Caco-2 (cell line): ENCODE data around the gene FOXS1. TPM values are rescaled to one million over a fixed set of nuclear protein-coding genes. Genes with fewer than 3 reads are reported as not detected.
A peak's percentile ranks its signal among the peaks of the same experiment; 100 is the strongest.

ENCODE experiments used
- BruUV-seq: library from RNA; stranded (reverse); fragments of 400-500 nt; replicated peaks from 2 replicates; lab custom pipeline; 2021; lab: Mats Ljungman, UMichigan
- CTCF ChIA-PET: fragments of 300-600 bp; sonication (Branson Sonifier 250); formaldehyde crosslinking; loops from one replicate; lab custom pipeline; 2022; ENCODE audit warnings: antibody characterized with exemption; lab: Charles Lee
- POLR2A ChIA-PET: fragments of 300-600 bp; sonication (Branson Sonifier 250); formaldehyde crosslinking; loops from one replicate; lab custom pipeline; 2022; ENCODE audit warnings: antibody characterized with exemption; lab: Charles Lee
- DNase-seq, 2 experiments: peaks; one replicate each; pipeline versions ENCODE4 v3.0.0 to v3.0.0-alpha.2; 2020 to 2022
- H3K27me3 ChIP-seq: replicated peaks from 2 replicates; pipeline ENCODE4 v1.6.0; 2011; ENCODE audit warnings: low read length; ENCODE audit not compliant: control insufficient read depth, insufficient read depth
- H3K36me3 ChIP-seq: 2 replicates; pipeline ENCODE4 v1.5.1; 2011; ENCODE audit warnings: low read length; ENCODE audit not compliant: control insufficient read depth, insufficient read depth
- H3K4me1 ChIP-seq: fragments of 250-450 bp; sonication (Bioruptor Pico); 2 replicates; pipeline ENCODE4 v1.5.1; 2020; ENCODE audit warnings: mild to moderate bottlenecking
- H3K4me3 ChIP-seq: 2 replicates; pipeline ENCODE4 v1.5.1; 2011; ENCODE audit warnings: low read depth, mild to moderate bottlenecking, control low read depth, low read length
- H3K9me3 ChIP-seq: fragments of 250-450 bp; sonication (Bioruptor Pico); 2 replicates; pipeline ENCODE4 v1.5.1; 2020; ENCODE audit warnings: mild to moderate bottlenecking, moderate library complexity
- H3K27ac Mint-ChIP-seq: one replicate; pipeline ENCODE4 v1.8.0; 2022; ENCODE audit warnings: mixed read lengths; ENCODE audit not compliant: unreplicated experiment
- H3K27me3 Mint-ChIP-seq: one replicate; pipeline ENCODE4 v1.8.0; 2022; ENCODE audit warnings: mixed read lengths; ENCODE audit not compliant: insufficient read depth, unreplicated experiment
- H3K36me3 Mint-ChIP-seq: one replicate; pipeline ENCODE4 v1.8.0; 2022; ENCODE audit warnings: mild to moderate bottlenecking, mixed read lengths; ENCODE audit not compliant: insufficient read depth, unreplicated experiment
- H3K4me1 Mint-ChIP-seq: one replicate; pipeline ENCODE4 v1.8.0; 2022; ENCODE audit warnings: low read depth, mixed read lengths; ENCODE audit not compliant: unreplicated experiment
- H3K4me3 Mint-ChIP-seq: one replicate; pipeline ENCODE4 v1.8.0; 2022; ENCODE audit warnings: mild to moderate bottlenecking, moderate library complexity, mixed read lengths; ENCODE audit not compliant: unreplicated experiment
- H3K9me3 Mint-ChIP-seq: one replicate; pipeline ENCODE4 v1.8.0; 2022; ENCODE audit warnings: mixed read lengths; ENCODE audit not compliant: unreplicated experiment
- intact Hi-C: fragments of 100-400 bp; cut with micrococcal nuclease; formaldehyde crosslinking; loops from one replicate; pipeline ENCODE4 v1.10.0; 2022; ENCODE audit not compliant: unreplicated experiment
- total RNA-seq: library from RNA; stranded (reverse); gene quantifications from 2 replicates; pipeline ENCODE4 v1.2.3, GENCODE V29; 2022
- TF ChIP-seq, protein P1 (sequence below), 2 experiments: fragments of 200-600 bp in 1 of 2; IDR thresholded peaks; 1 replicate in 1 of 2; 2 replicates in 1 of 2; pipeline versions ENCODE4 v1.5.1 to v1.8.0; 2011 to 2022; ENCODE audit warnings: antibody characterized with exemption in 1 of 2, control low read depth in 1 of 2, inconsistent platforms in 1 of 2, low read depth in 1 of 2, low read length in 1 of 2, mild to moderate bottlenecking in 1 of 2, moderate library complexity in 1 of 2; ENCODE audit not compliant: insufficient read depth in 1 of 2, severe bottlenecking in 1 of 2, unreplicated experiment in 1 of 2

The FOXS1 gene
- total RNA-seq, 1 experiment from 2014 or later, result not detected

DNA sequence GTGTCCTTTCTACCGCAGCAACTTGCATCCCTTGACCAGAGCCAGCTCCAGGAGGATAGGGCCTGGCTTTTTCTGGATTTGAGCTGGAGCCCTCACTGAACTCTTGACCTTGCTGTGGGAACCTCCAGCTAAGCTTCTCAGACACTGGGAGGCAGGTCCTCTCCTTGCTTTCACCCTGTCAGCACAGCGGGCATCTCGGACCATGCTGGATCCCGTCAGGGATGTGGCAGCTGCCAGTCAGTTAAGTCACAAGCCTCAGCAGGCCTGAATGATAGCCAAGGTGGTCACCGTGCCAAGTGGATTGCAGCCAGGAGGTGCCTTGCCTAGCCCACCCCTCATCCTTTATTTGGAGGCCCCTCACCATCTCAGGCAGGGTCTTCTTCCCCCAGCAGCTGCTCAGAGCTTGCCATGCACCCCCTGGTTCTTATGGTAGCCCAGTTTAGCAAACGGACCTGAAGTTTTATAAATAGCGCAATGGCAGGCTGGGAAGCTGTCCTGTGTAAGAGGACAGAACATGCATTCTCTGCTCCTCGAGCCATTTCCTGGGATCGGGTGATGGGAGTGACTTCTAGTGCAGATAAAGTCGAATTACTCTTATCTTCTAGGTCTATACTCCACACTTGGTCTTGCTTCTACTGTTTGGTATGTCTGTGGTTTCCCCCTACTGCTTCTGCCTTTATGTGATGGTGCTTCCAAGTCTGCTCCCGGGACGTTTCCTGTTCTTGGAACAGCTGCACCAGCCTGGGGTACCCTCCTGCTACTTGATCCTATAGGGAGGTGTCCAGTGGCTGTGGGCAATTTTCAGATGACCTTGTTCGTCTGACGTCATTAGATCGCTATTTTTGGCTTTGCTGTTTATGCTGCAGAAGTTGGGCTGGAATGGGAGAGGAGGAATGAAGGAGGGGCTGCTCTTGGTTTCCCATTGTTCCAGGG lies 33.3 kb downstream of the FOXS1 start:
- Mint-ChIP-seq H3K27me3 (no peaks in the 10 kb centered on the region), H3K4me3 (no peak overlapping the region), H3K9me3 (no peaks in the 10 kb centered on the region), H3K27ac (no peak overlapping the region), H3K4me1 (no peaks in the 10 kb centered on the region), H3K36me3 (peaks cover 34% of the 10 kb centered on the region)
- DNase-seq, result no peak
- ChIA-PET CTCF (no interaction called here), POLR2A (no interaction called here)
- TF ChIP-seq, protein P1, sequence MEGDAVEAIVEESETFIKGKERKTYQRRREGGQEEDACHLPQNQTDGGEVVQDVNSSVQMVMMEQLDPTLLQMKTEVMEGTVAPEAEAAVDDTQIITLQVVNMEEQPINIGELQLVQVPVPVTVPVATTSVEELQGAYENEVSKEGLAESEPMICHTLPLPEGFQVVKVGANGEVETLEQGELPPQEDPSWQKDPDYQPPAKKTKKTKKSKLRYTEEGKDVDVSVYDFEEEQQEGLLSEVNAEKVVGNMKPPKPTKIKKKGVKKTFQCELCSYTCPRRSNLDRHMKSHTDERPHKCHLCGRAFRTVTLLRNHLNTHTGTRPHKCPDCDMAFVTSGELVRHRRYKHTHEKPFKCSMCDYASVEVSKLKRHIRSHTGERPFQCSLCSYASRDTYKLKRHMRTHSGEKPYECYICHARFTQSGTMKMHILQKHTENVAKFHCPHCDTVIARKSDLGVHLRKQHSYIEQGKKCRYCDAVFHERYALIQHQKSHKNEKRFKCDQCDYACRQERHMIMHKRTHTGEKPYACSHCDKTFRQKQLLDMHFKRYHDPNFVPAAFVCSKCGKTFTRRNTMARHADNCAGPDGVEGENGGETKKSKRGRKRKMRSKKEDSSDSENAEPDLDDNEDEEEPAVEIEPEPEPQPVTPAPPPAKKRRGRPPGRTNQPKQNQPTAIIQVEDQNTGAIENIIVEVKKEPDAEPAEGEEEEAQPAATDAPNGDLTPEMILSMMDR (IDR thresholded peaks at IDR 0.05; ENCODE audit: insufficient read depth in 1 of 2, low read depth in 1 of 2, low read length in 1 of 2, severe bottlenecking in 1 of 2, unreplicated experiment in 1 of 2), result no peak
- no peak overlapping the region for H3K4me3 ChIP-seq
- H3K27me3 ChIP-seq, result no peaks in the 10 kb centered on the region
- no peaks in the 10 kb centered on the region for H3K36me3 ChIP-seq
- no peaks in the 10 kb centered on the region for H3K4me1 ChIP-seq
- no TSS peak for BruUV-seq
- intact Hi-C loops, result no loop called here
- H3K9me3 ChIP-seq, result no peaks in the 10 kb centered on the region

DNA sequence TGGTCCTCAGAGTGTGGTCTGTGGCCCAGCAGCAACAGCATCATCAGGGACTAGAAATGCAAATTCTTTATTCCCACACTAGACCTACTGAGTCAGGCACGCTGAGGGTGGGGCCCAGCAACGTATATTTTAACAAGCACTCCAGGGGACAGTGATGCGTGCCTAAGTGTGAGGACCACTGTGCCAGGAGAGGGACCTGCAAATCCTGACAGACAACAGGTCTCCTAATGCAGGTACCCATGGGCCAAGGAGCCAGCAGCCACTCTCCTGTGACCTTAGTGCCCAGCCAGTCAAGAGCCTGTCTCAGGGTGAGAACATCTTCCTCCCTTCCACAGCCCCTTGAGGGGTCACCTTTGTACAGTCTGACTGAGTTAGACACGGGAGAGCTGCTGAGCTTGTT lies 34.2 kb downstream of the FOXS1 start:
- no peak overlapping the region for H3K4me3 Mint-ChIP-seq
- no peak overlapping the region for H3K4me3 ChIP-seq
- H3K9me3 ChIP-seq, result no peaks in the 10 kb centered on the region
- intact Hi-C loops, result no loop called here
- ChIA-PET POLR2A (no interaction called here), CTCF (interaction anchor here (1.3 kb wide), 1 partner anchor 11 kb away, joined by 3 read pairs; no protein-coding TSS in a partner anchor)
- BruUV-seq, result no TSS peak
- no peaks in the 10 kb centered on the region for H3K27me3 Mint-ChIP-seq
- DNase-seq, result no peak
- TF ChIP-seq, protein P1 (IDR thresholded peaks at IDR 0.05; ENCODE audit: insufficient read depth in 1 of 2, low read depth in 1 of 2, low read length in 1 of 2, severe bottlenecking in 1 of 2, unreplicated experiment in 1 of 2), result no peak
- no peaks in the 10 kb centered on the region for H3K4me1 Mint-ChIP-seq
- no peaks in the 10 kb centered on the region for H3K4me1 ChIP-seq
- peaks cover 43% of the 10 kb centered on the region for H3K36me3 Mint-ChIP-seq
- H3K9me3 Mint-ChIP-seq, result no peaks in the 10 kb centered on the region
- H3K36me3 ChIP-seq, result peaks cover 1% of the 10 kb centered on the region; the same call in 1 of the 2 replicates
- no peaks in the 10 kb centered on the region for H3K27me3 ChIP-seq
- peak overlapping the region; percentile 12 for H3K27ac Mint-ChIP-seq

DNA sequence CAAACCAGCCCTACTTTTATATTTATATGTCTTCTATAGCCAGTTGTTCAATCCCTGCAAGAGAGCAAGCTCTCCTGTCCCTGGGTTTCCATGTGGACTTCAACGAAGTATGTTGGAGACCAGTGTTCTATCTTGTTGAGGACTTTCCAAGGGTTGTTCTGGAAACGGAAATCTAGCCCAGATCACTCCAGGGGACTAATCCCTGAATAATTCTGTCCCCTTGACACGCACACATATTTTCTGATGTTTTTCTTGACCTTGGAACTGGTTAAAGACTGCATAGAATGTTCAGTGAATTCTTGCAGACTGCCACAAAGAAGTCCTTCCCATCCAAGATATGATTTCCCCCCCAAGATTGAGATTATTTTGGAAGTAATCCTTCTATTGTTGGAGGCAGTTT lies 35.7 kb downstream of the FOXS1 start:
- no peaks in the 10 kb centered on the region for H3K4me1 ChIP-seq
- no peaks in the 10 kb centered on the region for H3K9me3 ChIP-seq
- peaks cover 4% of the 10 kb centered on the region; the same call in 1 of the 2 replicates for H3K36me3 ChIP-seq
- no peak for DNase-seq
- ChIA-PET POLR2A (no interaction called here), CTCF (no interaction called here)
- H3K27me3 ChIP-seq, result no peaks in the 10 kb centered on the region
- Mint-ChIP-seq H3K9me3 (no peaks in the 10 kb centered on the region), H3K36me3 (peaks cover 58% of the 10 kb centered on the region), H3K4me3 (no peak overlapping the region), H3K27me3 (no peaks in the 10 kb centered on the region), H3K4me1 (no peaks in the 10 kb centered on the region), H3K27ac (no peak overlapping the region)
- H3K4me3 ChIP-seq, result no peak overlapping the region
- TF ChIP-seq, protein P1 (IDR thresholded peaks at IDR 0.05; ENCODE audit: insufficient read depth in 1 of 2, low read depth in 1 of 2, low read length in 1 of 2, severe bottlenecking in 1 of 2, unreplicated experiment in 1 of 2), result no peak
- no TSS peak for BruUV-seq
- intact Hi-C loops, result no loop called here
